NT2/D1 (cell line): ENCODE results near the gene B4GALNT1.

Experiments used
- DNase-seq: peaks from one replicate; pipeline ENCODE4 v3.0.0-alpha.2; 2011; ENCODE audit warnings: low read depth, low spot score
- H3K27me3 ChIP-seq: 2 replicates; pipeline ENCODE4 v1.6.0; 2011; ENCODE audit warnings: mild to moderate bottlenecking; ENCODE audit not compliant: insufficient read length, insufficient read depth
- H3K36me3 ChIP-seq: 2 replicates; pipeline ENCODE4 v1.6.1; 2011; ENCODE audit warnings: mild to moderate bottlenecking, low read length, mixed read lengths; ENCODE audit not compliant: insufficient read depth, insufficient read length
- H3K4me1 ChIP-seq: 2 replicates; pipeline ENCODE4 v1.5.1; 2011; ENCODE audit not compliant: insufficient read depth, insufficient read length
- H3K4me3 ChIP-seq: 2 replicates; pipeline ENCODE4 v1.5.1; 2011; ENCODE audit warnings: low read depth; ENCODE audit not compliant: insufficient read length
- H3K9ac ChIP-seq: 2 replicates; pipeline ENCODE4 v1.6.0; 2011; ENCODE audit warnings: low read depth; ENCODE audit not compliant: insufficient read length
- H3K9me3 ChIP-seq: 2 replicates; pipeline ENCODE4 v1.5.1; 2011; ENCODE audit warnings: mild to moderate bottlenecking, low read length; ENCODE audit not compliant: insufficient read depth
- SUZ12 ChIP-seq: IDR thresholded peaks from 2 replicates; pipeline ENCODE4 v1.6.1; 2011; ENCODE audit not compliant: insufficient read length, insufficient read depth; ENCODE audit errors: extremely low read depth
- YY1 ChIP-seq: IDR thresholded peaks from 2 replicates; pipeline ENCODE4 v1.6.1; 2011; ENCODE audit not compliant: insufficient read length, insufficient read depth
- ZNF274 ChIP-seq: IDR thresholded peaks from 2 replicates; pipeline ENCODE4 v1.6.1; 2011; ENCODE audit warnings: mild to moderate bottlenecking, low read depth, low read length

B4GALNT1 gene

GRCh38 chr12:57617942-57618341, 15.1 kb downstream of the B4GALNT1 start:
- Histone ChIP-seq H3K4me1 (peaks cover 15% of the 10 kb centered on the region), H3K27me3 (no peaks in the 10 kb centered on the region), H3K9me3 (no peaks in the 10 kb centered on the region), H3K4me3 (no peak overlapping the region), H3K36me3 (peaks cover 65% of the 10 kb centered on the region), H3K9ac (no peak overlapping the region)
- DNase-seq: no peak
- no peak for TF ChIP-seq SUZ12
- no peak for TF ChIP-seq YY1
- no peak for TF ChIP-seq ZNF274

- peaks cover 55% of the 10 kb centered on the region for H3K36me3 ChIP-seq
These were observed 16.5 kb downstream of the B4GALNT1 start for GRCh38 chr12:57616383-57617101.

GRCh38 chr12:57615637-57616036, 17.4 kb downstream of the B4GALNT1 start:
- peaks cover 14% of the 10 kb centered on the region for H3K4me1 ChIP-seq
- H3K4me3 ChIP-seq: no peak overlapping the region
- H3K9ac ChIP-seq: no peak overlapping the region
- TF ChIP-seq ZNF274 (no peak), YY1 (no peak), SUZ12 (no peak)
- H3K9me3 ChIP-seq: no peaks in the 10 kb centered on the region
- no peak for DNase-seq
- no peaks in the 10 kb centered on the region for H3K27me3 ChIP-seq
- peaks cover 54% of the 10 kb centered on the region for H3K36me3 ChIP-seq

More at GRCh38 chr12:57616383-57617101, 16.5 kb downstream of the B4GALNT1 start:
- no peak for DNase-seq
- no peak overlapping the region for H3K9ac ChIP-seq
- TF ChIP-seq YY1 (no peak), ZNF274 (no peak), SUZ12 (no peak)
- no peaks in the 10 kb centered on the region for H3K9me3 ChIP-seq
- H3K4me3 ChIP-seq: no peak overlapping the region
- peaks cover 17% of the 10 kb centered on the region for H3K4me1 ChIP-seq
- H3K27me3 ChIP-seq: no peaks in the 10 kb centered on the region

- Histone ChIP-seq H3K4me1 (peaks cover 14% of the 10 kb centered on the region), H3K9me3 (no peaks in the 10 kb centered on the region), H3K27me3 (no peaks in the 10 kb centered on the region), H3K9ac (no peak overlapping the region), H3K4me3 (no peak overlapping the region), H3K36me3 (peaks cover 52% of the 10 kb centered on the region)
- no peak for DNase-seq
- TF ChIP-seq YY1 (no peak), SUZ12 (no peak), ZNF274 (no peak)
These were observed 18.0 kb downstream of the B4GALNT1 start for GRCh38 chr12:57614948-57615500.

GRCh38 chr12:57614178-57614947, 18.6 kb downstream of the B4GALNT1 start:
- no peaks in the 10 kb centered on the region for H3K9me3 ChIP-seq
- DNase-seq: no peak
- no peaks in the 10 kb centered on the region for H3K27me3 ChIP-seq
- no peak overlapping the region for H3K4me3 ChIP-seq
- H3K4me1 ChIP-seq: peaks cover 14% of the 10 kb centered on the region
- TF ChIP-seq SUZ12: no peak
- TF ChIP-seq YY1: no peak
- TF ChIP-seq ZNF274: no peak
- no peak overlapping the region for H3K9ac ChIP-seq
- peaks cover 46% of the 10 kb centered on the region for H3K36me3 ChIP-seq

GRCh38 chr12:57613427-57614109, 19.4 kb downstream of the B4GALNT1 start:
- no peak overlapping the region for H3K4me3 ChIP-seq
- H3K36me3 ChIP-seq: peaks cover 50% of the 10 kb centered on the region
- no peaks in the 10 kb centered on the region for H3K27me3 ChIP-seq
- TF ChIP-seq YY1 (no peak), ZNF274 (no peak)
- no peaks in the 10 kb centered on the region for H3K9me3 ChIP-seq
- no peak overlapping the region for H3K9ac ChIP-seq
- H3K4me1 ChIP-seq: peaks cover 19% of the 10 kb centered on the region
- DNase-seq: no peak
